GM18951 (cell line): ENCODE results near the gene ZNF341.

Experiments used
- POLR2A ChIP-seq: IDR thresholded peaks from 4 replicates; pipeline ENCODE4 v1.6.1; 2011; ENCODE audit warnings: mild to moderate bottlenecking; ENCODE audit not compliant: insufficient read length, insufficient read depth; ENCODE audit errors: extremely low read depth
- in situ Hi-C: fragments of 300-500 bp; cut with MboI; formaldehyde crosslinking; loops from one replicate; pipeline ENCODE4 v1.12.0; 2022; ENCODE audit warnings: low sequenced_read_pairs, mixed read lengths, inconsistent platforms; ENCODE audit not compliant: unreplicated experiment

The ZNF341 gene

DNA sequence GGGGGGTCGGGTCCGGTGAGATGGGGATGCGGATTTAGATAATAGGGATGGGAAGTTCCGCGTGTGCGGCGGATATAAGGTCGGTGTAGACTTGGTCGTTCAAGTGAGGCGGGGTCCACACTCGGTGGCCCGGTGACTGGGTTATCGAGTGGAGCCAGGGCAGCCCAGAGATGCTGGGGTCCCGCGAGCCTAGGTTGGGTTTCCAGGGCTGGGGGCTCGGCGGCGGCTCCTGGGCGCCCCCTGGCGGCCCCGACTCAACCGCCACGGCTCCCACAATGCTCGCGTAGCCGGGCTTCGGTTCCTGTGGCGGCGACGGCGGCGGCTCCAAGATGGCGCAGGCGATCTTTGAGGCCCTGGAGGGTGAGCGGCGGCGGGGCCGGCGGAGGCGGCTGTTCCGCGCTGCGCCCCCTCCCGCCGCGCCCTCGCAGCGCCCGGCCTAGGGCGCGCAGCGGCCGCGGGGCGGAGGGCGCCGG lies at the start of gene ZNF341:
Gene ZNF341, plus strand, starts transcription at position 304 of the 473 bp plus-strand sequence. Its CDS starts 26 bp downstream, at position 330.
- TF ChIP-seq POLR2A, result no peak
- in situ Hi-C loops, result no loop called here

DNA sequence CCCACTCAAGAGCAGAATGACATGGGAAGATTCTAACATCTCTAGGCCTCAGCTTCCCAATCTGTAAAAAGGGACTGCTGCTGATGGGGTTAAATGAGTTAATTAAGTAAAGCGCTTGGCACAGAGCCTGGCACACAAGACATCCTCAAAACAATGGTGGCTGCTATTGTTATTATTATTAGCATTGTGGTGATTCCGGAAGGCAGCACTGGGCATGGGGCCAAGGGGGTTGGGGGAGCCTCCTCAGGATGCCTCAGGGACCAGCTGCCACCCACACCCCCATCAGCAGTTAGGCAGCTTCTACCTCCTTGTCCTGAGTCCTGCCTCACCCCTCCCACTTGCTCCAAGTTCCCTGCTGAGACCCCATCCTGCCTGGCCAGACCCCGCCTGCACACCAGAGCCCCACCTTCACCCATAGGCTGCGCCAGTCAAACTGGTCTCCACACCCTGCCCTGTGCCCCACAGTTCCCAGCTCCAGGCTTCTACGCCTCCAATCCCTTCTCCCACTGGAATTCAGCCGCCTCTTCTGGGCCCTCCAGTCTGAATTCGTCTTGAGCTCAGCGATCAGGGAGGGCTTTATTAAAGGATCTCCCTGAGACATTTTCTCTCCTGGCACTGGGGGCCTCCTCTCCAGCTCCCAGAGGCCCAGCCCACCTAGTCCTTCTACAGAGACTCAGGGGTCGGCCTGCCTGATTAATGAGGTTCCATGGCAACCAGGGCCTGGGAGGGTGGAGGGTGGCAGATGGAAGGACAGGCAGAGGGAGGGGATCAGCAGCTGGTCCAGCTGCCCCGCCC lies 47.1 kb upstream of the ZNF341 start:
- no peak for TF ChIP-seq POLR2A
- in situ Hi-C loops, result no loop called here

DNA sequence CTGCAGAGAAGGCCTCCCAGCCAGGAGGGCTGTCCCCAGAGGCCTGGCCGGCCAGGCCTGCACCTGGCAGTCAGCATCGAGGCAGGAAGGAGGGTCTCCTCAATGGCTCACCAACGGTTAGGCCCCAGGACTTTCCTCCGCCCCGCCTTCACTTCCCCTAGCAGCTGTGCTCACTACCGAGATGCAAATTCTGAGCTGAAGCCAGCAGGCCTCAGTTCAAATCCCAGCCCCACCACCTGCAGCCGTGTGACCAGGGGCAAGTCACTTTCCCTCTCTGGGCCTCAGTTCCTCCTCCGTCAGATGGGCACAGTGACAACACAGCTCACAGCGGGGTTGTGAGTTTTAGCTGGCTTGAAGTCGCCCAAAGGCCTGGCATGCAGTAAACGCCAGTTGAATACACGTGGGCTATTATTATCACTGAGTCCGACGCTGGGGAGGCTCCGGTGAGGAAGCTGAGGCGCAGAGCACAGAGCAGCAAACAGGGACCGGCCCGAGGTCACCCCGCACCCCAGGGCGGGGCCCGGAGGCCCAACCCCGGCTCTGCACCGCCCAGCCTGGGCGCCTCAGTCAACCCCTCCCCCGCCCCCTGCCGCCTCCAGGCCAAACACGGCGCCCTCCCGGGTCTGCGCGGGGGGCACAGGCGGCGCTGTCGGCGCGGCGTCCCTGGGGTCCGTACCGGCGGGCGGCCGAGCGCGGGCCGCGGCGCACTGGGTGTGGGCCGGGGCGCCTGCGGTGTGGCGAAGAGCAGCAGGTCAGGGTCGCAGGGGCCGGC lies 46.3 kb upstream of the ZNF341 start:
- peak; percentile 49 for TF ChIP-seq POLR2A
- in situ Hi-C loops, result no loop called here

DNA sequence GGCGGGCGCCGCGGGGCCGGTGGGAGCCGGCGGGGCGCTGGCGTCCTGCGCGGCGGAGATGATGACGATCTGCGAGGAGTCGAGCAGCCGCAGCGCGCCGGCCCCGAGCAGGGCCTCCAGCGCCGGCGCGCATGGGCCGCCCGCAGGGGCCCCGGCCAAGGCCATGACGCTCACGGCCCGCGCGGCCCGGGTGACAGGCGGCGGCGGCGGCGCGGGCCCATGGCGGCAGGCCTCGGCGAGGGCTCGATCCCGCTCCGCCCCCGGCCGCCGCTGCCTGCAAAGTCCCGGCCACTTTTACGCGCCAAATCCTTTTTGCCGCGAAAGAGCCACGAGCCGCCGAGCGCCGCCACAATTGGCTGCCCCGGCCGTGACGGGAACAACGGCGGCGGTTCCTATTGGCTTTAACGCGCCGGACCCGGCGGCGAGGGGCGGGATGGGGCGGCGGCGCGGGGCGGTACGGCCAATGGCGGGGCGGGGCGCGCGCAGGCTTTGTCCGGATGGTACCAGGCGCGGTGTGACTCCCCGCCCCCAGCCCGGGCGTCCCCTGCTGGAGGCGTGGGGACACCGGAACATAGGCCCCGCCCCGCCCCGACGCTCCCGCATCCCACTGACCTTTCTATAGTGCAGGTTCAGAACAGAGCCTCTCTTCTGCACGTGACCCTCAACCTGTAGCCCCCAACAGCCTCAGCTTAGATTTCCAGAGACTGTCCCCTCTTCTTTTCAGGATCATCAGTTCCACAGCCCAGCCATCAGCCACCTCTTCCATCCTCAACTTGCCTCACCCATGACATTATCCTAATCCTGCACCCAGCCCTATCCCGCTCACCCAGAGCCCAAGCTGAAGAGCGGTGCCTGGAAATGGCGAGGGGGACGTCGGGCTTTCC lies 45.5 kb upstream of the ZNF341 start, which contains the start of gene E2F1:
Gene E2F1, minus strand, starts transcription at position 286 of the 884 bp plus-strand sequence. Its CDS starts 121 bp downstream, at position 165.
- in situ Hi-C loops, result no loop called here
- peak; percentile 66 for TF ChIP-seq POLR2A

DNA sequence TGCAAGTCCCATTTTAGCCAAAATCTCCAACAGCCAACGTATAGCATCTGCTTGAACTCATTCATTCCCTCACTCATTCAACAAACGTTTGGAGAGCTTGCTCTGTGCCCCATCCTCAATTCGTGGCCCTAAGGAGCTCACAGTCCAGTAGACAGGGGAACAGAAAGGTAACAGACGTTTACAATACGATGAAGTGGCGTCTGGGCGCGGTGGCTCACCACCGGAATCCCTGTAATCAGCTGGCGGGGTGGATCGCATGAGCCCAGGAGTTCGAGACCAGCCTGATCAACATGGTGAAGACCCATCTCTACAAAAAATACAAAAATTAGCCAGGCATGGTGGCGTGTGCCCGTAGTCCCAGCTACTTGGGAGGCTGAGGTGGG lies 44.8 kb upstream of the ZNF341 start:
- in situ Hi-C loops, result no loop called here

DNA sequence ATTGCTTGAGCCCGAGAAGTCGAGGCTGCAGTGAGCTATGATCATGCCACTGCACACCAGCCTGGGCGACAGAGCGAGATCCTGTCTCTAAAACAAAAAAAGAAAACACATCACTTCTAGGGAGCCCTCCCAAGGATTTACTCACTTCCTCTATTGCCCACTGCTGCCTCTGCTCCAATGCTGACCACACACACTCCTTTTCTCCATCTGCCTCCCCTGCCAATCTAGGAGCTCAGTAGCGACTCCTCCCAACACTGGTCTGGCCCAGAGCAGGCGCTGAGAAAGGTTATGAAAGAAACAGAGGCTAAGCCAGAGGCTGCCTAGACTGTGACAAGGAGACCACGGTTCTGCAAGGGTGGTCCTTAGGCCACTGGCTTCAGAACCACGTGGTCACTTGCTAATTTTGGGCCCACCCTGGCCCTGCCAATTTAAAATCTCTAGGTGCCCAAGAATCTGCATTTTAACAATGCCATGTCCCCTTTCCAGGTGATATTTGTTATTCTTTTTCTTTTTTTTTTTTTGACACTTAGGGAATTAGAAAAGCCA lies 44.4 kb upstream of the ZNF341 start:
- in situ Hi-C loops, result no loop called here
- TF ChIP-seq POLR2A, result no peak

More for the DNA sequence above, 44.8 kb upstream of the ZNF341 start:
- TF ChIP-seq POLR2A, result no peak

DNA sequence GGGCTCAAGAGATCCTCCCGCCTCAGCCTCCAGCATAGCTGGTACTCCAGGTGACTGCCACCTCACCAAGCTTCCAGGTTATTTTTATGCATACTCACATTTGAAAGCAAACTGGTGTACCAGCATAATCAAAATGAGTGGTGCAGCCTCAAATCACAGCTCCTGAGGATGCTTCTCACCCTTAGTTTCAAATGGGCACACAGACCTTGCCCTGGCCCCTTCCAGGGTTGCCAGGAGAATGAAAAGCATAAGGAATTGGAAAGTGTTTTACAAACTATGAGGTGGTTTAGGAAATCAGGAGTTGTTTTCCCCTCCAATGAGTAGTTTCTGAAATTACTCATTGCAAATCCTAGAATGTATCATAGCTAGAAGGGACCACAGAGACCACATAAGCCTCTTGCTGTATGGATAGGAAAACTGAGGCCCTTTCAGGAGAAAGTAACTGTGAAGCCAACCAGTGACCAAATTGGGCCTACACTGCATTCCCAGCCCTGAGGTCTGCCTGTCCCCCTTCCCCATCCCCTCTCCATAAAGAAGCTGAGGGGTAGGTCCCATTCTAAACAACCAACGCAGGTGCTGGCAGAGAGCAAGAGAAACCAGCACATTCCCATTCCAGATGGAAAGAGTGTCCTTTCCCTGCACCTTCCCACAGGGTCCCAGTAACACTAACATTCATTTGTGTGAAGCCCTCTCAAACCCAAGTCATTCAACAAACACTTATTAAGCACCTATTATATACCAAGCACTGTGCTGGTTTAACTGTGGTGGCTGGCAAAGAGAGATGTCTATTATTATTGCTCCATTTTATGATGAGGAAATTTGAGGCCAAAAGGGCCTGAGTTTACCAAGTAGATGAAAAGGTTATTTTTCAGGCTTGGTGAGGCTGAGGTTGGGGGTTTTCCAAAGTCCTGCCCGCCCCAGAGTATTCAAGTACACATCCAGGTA lies 43.5 kb upstream of the ZNF341 start:
- TF ChIP-seq POLR2A, result no peak
- in situ Hi-C loops, result no loop called here

DNA sequence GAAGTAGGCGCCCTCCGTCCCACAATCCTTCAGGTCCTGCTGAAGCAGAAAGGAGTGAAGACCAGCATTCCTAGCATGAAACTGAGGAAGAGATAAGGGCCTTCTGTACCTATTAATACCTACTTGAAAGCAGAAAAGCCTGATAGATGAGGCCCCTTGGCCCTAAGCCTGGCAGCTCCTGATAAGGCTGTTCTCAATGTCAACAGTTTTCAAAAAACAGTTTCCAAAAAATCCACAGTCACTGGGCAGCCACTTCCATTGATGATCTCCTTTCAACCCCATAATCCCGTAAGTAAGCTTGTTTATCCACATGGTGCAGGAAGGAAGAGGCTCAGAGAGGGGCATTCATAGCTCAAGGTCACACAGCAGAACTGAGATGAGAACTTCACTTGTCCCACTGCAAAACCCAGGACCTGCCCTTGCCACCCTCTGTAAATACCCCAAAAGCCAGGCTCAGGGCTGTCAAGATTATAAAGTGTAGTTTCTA lies 42.8 kb upstream of the ZNF341 start:
- in situ Hi-C loops, result no loop called here
- TF ChIP-seq POLR2A, result no peak

DNA sequence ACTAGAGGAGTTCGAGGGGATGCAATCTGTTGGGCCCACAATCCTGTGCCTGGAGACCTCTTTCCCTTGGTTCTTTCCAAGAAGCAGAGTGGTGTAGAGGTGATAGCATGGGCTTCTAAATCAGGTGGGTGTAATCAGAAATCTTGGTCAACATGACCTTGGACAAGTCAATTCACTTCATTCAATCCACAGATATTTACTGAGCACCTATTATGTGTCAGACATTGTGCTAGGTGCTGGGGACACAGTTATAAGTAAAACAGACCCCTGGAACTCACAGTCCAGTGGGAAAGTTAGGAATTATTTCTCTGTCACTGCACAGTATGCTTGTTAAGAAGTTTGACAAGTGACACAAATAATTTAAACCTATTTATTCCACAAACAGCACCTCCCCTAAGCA lies 42.3 kb upstream of the ZNF341 start:
- TF ChIP-seq POLR2A, result no peak
- in situ Hi-C loops, result no loop called here

DNA sequence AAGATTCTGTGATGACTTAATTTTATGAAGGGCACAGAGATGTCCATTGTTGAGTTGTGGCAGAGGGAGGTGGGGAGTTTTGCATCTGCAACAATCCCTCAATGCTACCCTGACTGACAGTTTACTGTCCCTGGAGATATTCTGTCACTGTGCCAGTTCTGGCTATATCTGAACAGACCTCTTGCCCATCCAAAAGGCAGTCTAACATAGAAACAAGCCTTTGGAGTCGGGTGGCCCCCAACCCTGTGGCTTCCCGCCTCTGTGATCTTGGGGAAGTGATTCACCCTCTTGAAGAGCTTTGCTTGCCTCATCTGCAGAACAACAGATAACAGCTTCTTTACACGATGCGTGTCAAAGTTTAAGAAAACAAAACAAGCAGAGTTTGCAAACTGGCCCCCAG lies 41.8 kb upstream of the ZNF341 start:
- in situ Hi-C loops, result no loop called here
- no peak for TF ChIP-seq POLR2A

DNA sequence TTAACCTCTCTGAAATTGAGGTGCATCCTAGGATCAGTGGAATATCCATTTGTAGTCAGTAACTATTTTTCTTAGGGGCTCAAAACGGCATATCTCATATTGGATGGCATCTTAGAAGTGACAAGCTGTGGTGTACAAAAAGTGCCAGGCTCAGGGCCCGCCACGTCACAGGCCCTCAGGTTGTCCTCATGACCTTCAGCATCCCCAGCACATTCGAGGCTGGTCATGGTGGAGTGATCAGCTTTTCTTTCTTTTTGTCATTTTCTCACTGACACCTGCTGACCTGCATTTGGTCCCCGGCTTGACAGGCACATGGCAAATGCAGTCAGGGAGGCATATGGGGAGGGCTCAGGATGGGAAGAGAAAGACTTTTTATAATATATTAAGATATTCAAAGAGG lies 38.5 kb upstream of the ZNF341 start:
- no peak for TF ChIP-seq POLR2A
- in situ Hi-C loops, result no loop called here
